ENCODE results near the gene ZNF425.
"Not testable (repeated sequence)": the region's sequence is repeated elsewhere in the genome, so short reads cannot be mapped to it uniquely, and the experiment has no call there.

The ZNF425 gene

GRCh38 chr7:149070372-149071125, 55.6 kb downstream of the ZNF425 start:
- in situ Hi-C loops (cut with HindIII; ENCODE audit: low sequenced_read_pairs): no loop called here
- no peak overlapping the region for H3K4me3 ChIP-seq (ENCODE audit: low read depth, low read length)
- no peak for TF ChIP-seq CTCF (IDR thresholded peaks at IDR 0.05; ENCODE audit: low read depth, low read length)
- DNase-seq (ENCODE audit: low read depth, low spot score): no peak

- no peak for DNase-seq (ENCODE audit: low read depth, low spot score)
- TF ChIP-seq CTCF (IDR thresholded peaks at IDR 0.05; ENCODE audit: low read depth, low read length): no peak
- H3K4me3 ChIP-seq (ENCODE audit: low read depth, low read length): no peak overlapping the region
- in situ Hi-C loops (cut with HindIII; ENCODE audit: low sequenced_read_pairs): no loop called here
Observed at GRCh38 chr7:149067869-149068268, 58.3 kb downstream of the ZNF425 start.

- H3K4me3 ChIP-seq (ENCODE audit: low read depth, low read length): no peak overlapping the region
- DNase-seq (ENCODE audit: low read depth, low spot score): no peak
- in situ Hi-C loops (cut with HindIII; ENCODE audit: low sequenced_read_pairs): no loop called here
- TF ChIP-seq CTCF (IDR thresholded peaks at IDR 0.05; ENCODE audit: low read depth, low read length): no peak
Observed at GRCh38 chr7:149063476-149063875, 62.6 kb downstream of the ZNF425 start.

- in situ Hi-C loops (cut with HindIII; ENCODE audit: low sequenced_read_pairs); DNase-seq (ENCODE audit: low read depth, low spot score): not testable (repeated sequence)
Observed at GRCh38 chr7:149062217-149062899, 63.8 kb downstream of the ZNF425 start.

GRCh38 chr7:149060156-149060555, 66.0 kb downstream of the ZNF425 start:
- TF ChIP-seq CTCF (IDR thresholded peaks at IDR 0.05; ENCODE audit: low read depth, low read length): no peak

More at GRCh38 chr7:149062217-149062899, 63.8 kb downstream of the ZNF425 start:
- H3K4me3 ChIP-seq (ENCODE audit: low read depth, low read length): not testable (repeated sequence)

GRCh38 chr7:149053885-149054284, 72.2 kb downstream of the ZNF425 start:
- DNase-seq (ENCODE audit: low read depth, low spot score): no peak
- in situ Hi-C loops (cut with HindIII; ENCODE audit: low sequenced_read_pairs): no loop called here
- H3K4me3 ChIP-seq (ENCODE audit: low read depth, low read length): no peak overlapping the region
- no peak for TF ChIP-seq CTCF (IDR thresholded peaks at IDR 0.05; ENCODE audit: low read depth, low read length)

More at GRCh38 chr7:149060156-149060555, 66.0 kb downstream of the ZNF425 start:
- H3K4me3 ChIP-seq (ENCODE audit: low read depth, low read length): no peak overlapping the region
- in situ Hi-C loops (cut with HindIII; ENCODE audit: low sequenced_read_pairs): no loop called here
- DNase-seq (ENCODE audit: low read depth, low spot score): peak; percentile 6

- TF ChIP-seq CTCF (IDR thresholded peaks at IDR 0.05; ENCODE audit: low read depth, low read length): no peak
- in situ Hi-C loops (cut with HindIII; ENCODE audit: low sequenced_read_pairs): no loop called here
- no peak for DNase-seq (ENCODE audit: low read depth, low spot score)
- H3K4me3 ChIP-seq (ENCODE audit: low read depth, low read length): no peak overlapping the region
Observed at GRCh38 chr7:149053384-149053783, 72.7 kb downstream of the ZNF425 start.

All from astrocyte of the spinal cord (primary cell).